ENCODE data around the gene SPDYE6. TPM values are rescaled to one million over a fixed set of nuclear protein-coding genes. Genes with fewer than 3 reads are reported as not detected.
A peak's percentile ranks its signal among the peaks of the same experiment; 100 is the strongest.
"Not testable (repeated sequence)": the region's sequence is repeated elsewhere in the genome, so short reads cannot be mapped to it uniquely, and the experiment has no call there.

The SPDYE6 gene
- total RNA-seq, 1 donor from 2014 or later, result not detected

- not testable (repeated sequence) for H3K4me3 Mint-ChIP-seq (ENCODE audit: low read depth)
These were observed 18.8 kb downstream of the SPDYE6 start for GRCh38 chr7:102337420-102337819.

GRCh38 chr7:102337002-102337401 is 19.2 kb downstream of the SPDYE6 start:
- H3K27ac Mint-ChIP-seq; H3K36me3 Mint-ChIP-seq (ENCODE audit: low read depth); H3K27me3 Mint-ChIP-seq (ENCODE audit: low read depth); H3K4me1 Mint-ChIP-seq (ENCODE audit: low read depth); DNase-seq (ENCODE audit: low spot score); H3K4me3 Mint-ChIP-seq (ENCODE audit: low read depth); H3K9me3 Mint-ChIP-seq; intact Hi-C loops (cut with micrococcal nuclease): not testable (repeated sequence)

More at GRCh38 chr7:102337420-102337819, 18.8 kb downstream of the SPDYE6 start:
- H3K27me3 Mint-ChIP-seq (ENCODE audit: low read depth); DNase-seq (ENCODE audit: low spot score); H3K9me3 Mint-ChIP-seq; H3K36me3 Mint-ChIP-seq (ENCODE audit: low read depth); H3K27ac Mint-ChIP-seq; intact Hi-C loops (cut with micrococcal nuclease); H3K4me1 Mint-ChIP-seq (ENCODE audit: low read depth): not testable (repeated sequence)

GRCh38 chr7:102335574-102335973 is 20.7 kb downstream of the SPDYE6 start:
- H3K27me3 Mint-ChIP-seq (ENCODE audit: low read depth); intact Hi-C loops (cut with micrococcal nuclease); H3K27ac Mint-ChIP-seq; H3K9me3 Mint-ChIP-seq; DNase-seq (ENCODE audit: low spot score); H3K4me1 Mint-ChIP-seq (ENCODE audit: low read depth); H3K36me3 Mint-ChIP-seq (ENCODE audit: low read depth); H3K4me3 Mint-ChIP-seq (ENCODE audit: low read depth): not testable (repeated sequence)

- H3K4me1 Mint-ChIP-seq (ENCODE audit: low read depth); H3K27me3 Mint-ChIP-seq (ENCODE audit: low read depth); H3K9me3 Mint-ChIP-seq; DNase-seq (ENCODE audit: low spot score); intact Hi-C loops (cut with micrococcal nuclease); H3K27ac Mint-ChIP-seq; H3K4me3 Mint-ChIP-seq (ENCODE audit: low read depth); H3K36me3 Mint-ChIP-seq (ENCODE audit: low read depth): not testable (repeated sequence)
These were observed 25.4 kb downstream of the SPDYE6 start for GRCh38 chr7:102330666-102331460.

- H3K4me3 Mint-ChIP-seq (ENCODE audit: low read depth); DNase-seq (ENCODE audit: low spot score); H3K27ac Mint-ChIP-seq; H3K9me3 Mint-ChIP-seq; H3K27me3 Mint-ChIP-seq (ENCODE audit: low read depth); H3K36me3 Mint-ChIP-seq (ENCODE audit: low read depth); H3K4me1 Mint-ChIP-seq (ENCODE audit: low read depth); intact Hi-C loops (cut with micrococcal nuclease): not testable (repeated sequence)
These were observed 26.9 kb downstream of the SPDYE6 start for GRCh38 chr7:102329366-102329765.

- peak overlapping the region; percentile 7 for H3K4me3 Mint-ChIP-seq (ENCODE audit: low read depth)
- H3K4me1 Mint-ChIP-seq (ENCODE audit: low read depth); H3K27ac Mint-ChIP-seq; intact Hi-C loops (cut with micrococcal nuclease); H3K36me3 Mint-ChIP-seq (ENCODE audit: low read depth); H3K9me3 Mint-ChIP-seq; H3K27me3 Mint-ChIP-seq (ENCODE audit: low read depth); DNase-seq (ENCODE audit: low spot score): not testable (repeated sequence)
These were observed 27.4 kb downstream of the SPDYE6 start for GRCh38 chr7:102328863-102329262.

GRCh38 chr7:102327183-102327582 is 29.1 kb downstream of the SPDYE6 start:
- intact Hi-C loops (cut with micrococcal nuclease); H3K4me3 Mint-ChIP-seq (ENCODE audit: low read depth); H3K9me3 Mint-ChIP-seq; H3K36me3 Mint-ChIP-seq (ENCODE audit: low read depth); DNase-seq (ENCODE audit: low spot score); H3K4me1 Mint-ChIP-seq (ENCODE audit: low read depth); H3K27ac Mint-ChIP-seq: not testable (repeated sequence)
- peaks cover 10% of the 10 kb centered on the region for H3K27me3 Mint-ChIP-seq (ENCODE audit: low read depth)

GRCh38 chr7:102326157-102326889 is 29.9 kb downstream of the SPDYE6 start:
- intact Hi-C loops (cut with micrococcal nuclease), result no loop called here
- no peak for DNase-seq (ENCODE audit: low spot score)
- H3K9me3 Mint-ChIP-seq, result no peaks in the 10 kb centered on the region
- H3K27ac Mint-ChIP-seq, result no peak overlapping the region
- H3K27me3 Mint-ChIP-seq (ENCODE audit: low read depth), result peaks cover 10% of the 10 kb centered on the region
- H3K4me1 Mint-ChIP-seq (ENCODE audit: low read depth), result no peaks in the 10 kb centered on the region
- H3K36me3 Mint-ChIP-seq (ENCODE audit: low read depth), result no peaks in the 10 kb centered on the region
- H3K4me3 Mint-ChIP-seq (ENCODE audit: low read depth), result no peak overlapping the region

- intact Hi-C loops (cut with micrococcal nuclease); H3K27ac Mint-ChIP-seq; H3K36me3 Mint-ChIP-seq (ENCODE audit: low read depth); H3K4me1 Mint-ChIP-seq (ENCODE audit: low read depth); H3K4me3 Mint-ChIP-seq (ENCODE audit: low read depth); DNase-seq (ENCODE audit: low spot score); H3K9me3 Mint-ChIP-seq: not testable (repeated sequence)
- peaks cover 10% of the 10 kb centered on the region for H3K27me3 Mint-ChIP-seq (ENCODE audit: low read depth)
These were observed 31.1 kb downstream of the SPDYE6 start for GRCh38 chr7:102325106-102325505.

GRCh38 chr7:102323914-102324195 is 32.4 kb downstream of the SPDYE6 start:
- H3K4me1 Mint-ChIP-seq (ENCODE audit: low read depth), result no peaks in the 10 kb centered on the region
- intact Hi-C loops (cut with micrococcal nuclease), result no loop called here
- H3K9me3 Mint-ChIP-seq, result no peaks in the 10 kb centered on the region
- H3K27me3 Mint-ChIP-seq (ENCODE audit: low read depth), result peaks cover 10% of the 10 kb centered on the region
- no peak overlapping the region for H3K4me3 Mint-ChIP-seq (ENCODE audit: low read depth)
- H3K27ac Mint-ChIP-seq, result no peak overlapping the region
- no peaks in the 10 kb centered on the region for H3K36me3 Mint-ChIP-seq (ENCODE audit: low read depth)
- no peak for DNase-seq (ENCODE audit: low spot score)

- H3K4me1 Mint-ChIP-seq (ENCODE audit: low read depth), result no peaks in the 10 kb centered on the region
- no peaks in the 10 kb centered on the region for H3K36me3 Mint-ChIP-seq (ENCODE audit: low read depth)
- no peak for DNase-seq (ENCODE audit: low spot score)
- no peak overlapping the region for H3K4me3 Mint-ChIP-seq (ENCODE audit: low read depth)
- H3K9me3 Mint-ChIP-seq, result no peaks in the 10 kb centered on the region
- intact Hi-C loops (cut with micrococcal nuclease), result no loop called here
- no peak overlapping the region for H3K27ac Mint-ChIP-seq
- peaks cover 4% of the 10 kb centered on the region for H3K27me3 Mint-ChIP-seq (ENCODE audit: low read depth)
These were observed 34.0 kb downstream of the SPDYE6 start for GRCh38 chr7:102322202-102322715.

GRCh38 chr7:102321351-102322201 is 34.7 kb downstream of the SPDYE6 start:
- Mint-ChIP-seq H3K4me3 (ENCODE audit: low read depth) (no peak overlapping the region), H3K4me1 (ENCODE audit: low read depth) (no peaks in the 10 kb centered on the region), H3K27me3 (ENCODE audit: low read depth) (peaks cover 4% of the 10 kb centered on the region), H3K27ac (no peak overlapping the region), H3K9me3 (no peaks in the 10 kb centered on the region), H3K36me3 (ENCODE audit: low read depth) (no peaks in the 10 kb centered on the region)
- no peak for DNase-seq (ENCODE audit: low spot score)
- intact Hi-C loops (cut with micrococcal nuclease), result no loop called here

All from activated T-helper 2 cell treated with anti-CD3 and anti-CD28 coated beads, Interferon-gamma antibody, Interleukin-2, Interleukin-4, amounts not matched to agents 10 μg/mL and 5 μg/mL and 100 μg/mL, durations not matched to agents 14 hours and 24 hours and 36 hours (primary cell).